ENCODE measurements around the gene TYRP1.
A peak's percentile ranks its signal among the peaks of the same experiment; 100 is the strongest.

The TYRP1 gene

GRCh38 chr9:12730198-12730597 is 37.0 kb downstream of the TYRP1 start:
- no peak for DNase-seq

GRCh38 chr9:12730927-12731326 is 37.7 kb downstream of the TYRP1 start:
- no peak for DNase-seq

GRCh38 chr9:12732971-12733370 is 39.8 kb downstream of the TYRP1 start:
- no peak for DNase-seq

- no peak for DNase-seq
Measured at GRCh38 chr9:12735665-12736064, 42.5 kb downstream of the TYRP1 start.

- no peak for DNase-seq
Measured at GRCh38 chr9:12737871-12738270, 44.7 kb downstream of the TYRP1 start.

- no peak for DNase-seq
Measured at GRCh38 chr9:12739014-12739652, 45.9 kb downstream of the TYRP1 start.

- DNase-seq, result no peak
Measured at GRCh38 chr9:12740845-12741244, 47.7 kb downstream of the TYRP1 start.

GRCh38 chr9:12748016-12748415 is 54.8 kb downstream of the TYRP1 start:
- DNase-seq, result no peak

- DNase-seq, result no peak
Measured at GRCh38 chr9:12748954-12749353, 55.8 kb downstream of the TYRP1 start.

GRCh38 chr9:12753931-12754330 is 60.7 kb downstream of the TYRP1 start:
- DNase-seq, result no peak

GRCh38 chr9:12759761-12760160 is 66.6 kb downstream of the TYRP1 start:
- DNase-seq, result peak in 4 of 56 donors; percentile 5 to 33 (median 16)
